ENCODE measurements around the gene ARF3.

GRCh38 chr12:48978741-48979601, 21.7 kb upstream of the ARF3 start:
- TF ChIP-seq TFE3 (CRISPR knock-in tag; IDR thresholded peaks at IDR 0.05) (no peak), ZNF337 (CRISPR knock-in tag; IDR thresholded peaks at IDR 0.05; ENCODE audit: borderline replicate concordance, low read depth) (no peak), MAX (IDR thresholded peaks at IDR 0.05) (no peak), FOXA3 (CRISPR knock-in tag; IDR thresholded peaks at IDR 0.05) (no peak), EZH2 (conservative IDR thresholded peaks at IDR 0.05; ENCODE audit: low read depth, low read length) (peak; percentile 93), HOXA5 (CRISPR knock-in tag; IDR thresholded peaks at IDR 0.05) (no peak), RFX5 (IDR thresholded peaks at IDR 0.05; ENCODE audit: low read depth, low read length) (no peak)

Measured in HepG2 (cell line).